Measurements from ENCODE around the gene RANBP9. TPM values are rescaled to one million over a fixed set of nuclear protein-coding genes. Genes with fewer than 3 reads are reported as not detected.

RANBP9 gene
- total RNA-seq, 1 donor from 2014 or later = 52.4 TPM

DNA sequence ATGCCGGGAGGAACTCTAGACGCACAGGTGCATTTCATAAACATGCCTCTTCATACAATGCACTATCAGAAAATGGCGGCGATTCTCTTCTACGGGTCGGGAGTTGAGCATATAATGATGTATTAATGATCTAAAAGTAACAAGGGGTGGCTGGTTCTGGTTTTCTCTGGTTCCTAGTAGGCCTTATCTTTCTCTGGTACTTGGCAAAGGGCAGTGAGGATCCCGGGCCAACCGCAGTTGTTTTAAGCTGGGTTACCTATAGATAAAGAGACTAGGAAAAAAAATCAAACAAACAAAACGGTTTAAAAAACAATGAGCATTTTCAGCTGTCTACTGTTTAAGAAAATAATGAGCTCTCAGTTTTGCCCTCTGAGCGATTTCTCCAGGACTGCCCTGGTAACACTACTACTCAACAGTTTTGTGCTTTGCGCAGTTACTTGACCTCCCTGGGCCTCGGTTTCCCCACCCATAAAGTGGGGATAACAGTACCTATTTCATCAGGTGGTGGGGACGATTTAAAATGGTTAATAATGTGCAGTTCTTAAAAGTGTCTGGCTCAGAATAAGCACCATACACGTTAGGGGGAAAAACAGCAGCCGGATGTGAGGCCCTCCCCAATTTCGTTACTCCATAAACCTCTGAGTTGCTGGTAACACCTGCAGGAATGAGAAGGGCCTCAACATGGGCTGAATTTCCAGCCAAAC lies 138.5 kb downstream of the RANBP9 start:
- intact Hi-C loops (cut with micrococcal nuclease) = loop anchor here (5.0 to 10.0 kb wide), 3 partner anchors 118 to 1558 kb away; partner anchors contain the start of gene HIVEP1

GRCh38 chr6:13572240-13572639 lies 139.4 kb downstream of the RANBP9 start:
- intact Hi-C loops (cut with micrococcal nuclease) = loop anchor here (5.0 to 10.0 kb wide), 3 partner anchors 117 to 1557 kb away; partner anchors contain the start of gene HIVEP1

Other genes starting within 250 kb of the RANBP9 start
- gene GFOD1, start 224.2 kb downstream of the RANBP9 start, total RNA-seq = 5.3 and 5.4 TPM in 2 replicates
- gene SIRT5, start 137.2 kb downstream of the RANBP9 start, total RNA-seq = 9.0 and 9.4 TPM in 2 replicates
- 62.9 and 69.7 TPM in 2 replicates for gene NOL7, start 96.5 kb downstream of the RANBP9 start, total RNA-seq
- 23.4 and 25.3 TPM in 2 replicates for gene MCUR1, start 102.7 kb upstream of the RANBP9 start, total RNA-seq
- gene RNF182, start 213.1 kb upstream of the RANBP9 start, total RNA-seq = not detected in 2 replicates